ENCODE results near the gene PASK. TPM values are rescaled to one million over a fixed set of nuclear protein-coding genes. Genes with fewer than 3 reads are reported as not detected.

Gene PASK
- total and polyA plus RNA-seq, 8 donors = 0.58 to 56.7 (median 5.9) TPM

- Histone ChIP-seq H3K9me3 (no peaks in the 10 kb centered on the region), H3K4me1 (peaks cover 0 to 19% (median 5%) of the 10 kb centered on the region in 4 donors), H3K27me3 (no peaks in the 10 kb centered on the region), H3K36me3 (peaks cover 0 to 22% (median 15%) of the 10 kb centered on the region in 4 donors), H3K27ac (no peak overlapping the region), H3K4me3 (no peak overlapping the region)
- intact Hi-C loops (cut with DNase I; ENCODE audit: low total_unique reads) = no loop called here
- TF ChIP-seq, protein P1, sequence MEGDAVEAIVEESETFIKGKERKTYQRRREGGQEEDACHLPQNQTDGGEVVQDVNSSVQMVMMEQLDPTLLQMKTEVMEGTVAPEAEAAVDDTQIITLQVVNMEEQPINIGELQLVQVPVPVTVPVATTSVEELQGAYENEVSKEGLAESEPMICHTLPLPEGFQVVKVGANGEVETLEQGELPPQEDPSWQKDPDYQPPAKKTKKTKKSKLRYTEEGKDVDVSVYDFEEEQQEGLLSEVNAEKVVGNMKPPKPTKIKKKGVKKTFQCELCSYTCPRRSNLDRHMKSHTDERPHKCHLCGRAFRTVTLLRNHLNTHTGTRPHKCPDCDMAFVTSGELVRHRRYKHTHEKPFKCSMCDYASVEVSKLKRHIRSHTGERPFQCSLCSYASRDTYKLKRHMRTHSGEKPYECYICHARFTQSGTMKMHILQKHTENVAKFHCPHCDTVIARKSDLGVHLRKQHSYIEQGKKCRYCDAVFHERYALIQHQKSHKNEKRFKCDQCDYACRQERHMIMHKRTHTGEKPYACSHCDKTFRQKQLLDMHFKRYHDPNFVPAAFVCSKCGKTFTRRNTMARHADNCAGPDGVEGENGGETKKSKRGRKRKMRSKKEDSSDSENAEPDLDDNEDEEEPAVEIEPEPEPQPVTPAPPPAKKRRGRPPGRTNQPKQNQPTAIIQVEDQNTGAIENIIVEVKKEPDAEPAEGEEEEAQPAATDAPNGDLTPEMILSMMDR (IDR thresholded peaks at IDR 0.05) = no peak
- no peak for TF ChIP-seq EP300 (IDR thresholded peaks at IDR 0.05)
- no peak for TF ChIP-seq POLR2AphosphoS5 (IDR thresholded peaks at IDR 0.05)
- TF ChIP-seq POLR2A (IDR thresholded peaks at IDR 0.05) = no peak
- 30 to 53% (median 46%) methylated on average over 9 of the region's 9 CpGs for WGBS, 5 donors
- no peak for DNase-seq
These were observed 68.1 kb downstream of the PASK start for GRCh38 chr2:241081190-241081642.

- H3K36me3 ChIP-seq = peaks cover 0 to 22% (median 12%) of the 10 kb centered on the region in 4 donors
- intact Hi-C loops (cut with DNase I; ENCODE audit: low total_unique reads) = no loop called here
- no peak for TF ChIP-seq POLR2A (IDR thresholded peaks at IDR 0.05)
- TF ChIP-seq, protein P1 (IDR thresholded peaks at IDR 0.05) = no peak
- no peak overlapping the region for H3K4me3 ChIP-seq
- no peak overlapping the region for H3K27ac ChIP-seq
- no peaks in the 10 kb centered on the region for H3K27me3 ChIP-seq
- DNase-seq = no peak
- peaks cover 0 to 19% (median 5%) of the 10 kb centered on the region in 4 donors for H3K4me1 ChIP-seq
- 73 to 77% (median 75%) methylated on average over 16 to 18 of the region's 18 CpGs for WGBS, 5 donors
- no peaks in the 10 kb centered on the region for H3K9me3 ChIP-seq
These were observed 68.7 kb downstream of the PASK start for GRCh38 chr2:241080405-241081189.

GRCh38 chr2:241074901-241075540 is 74.3 kb downstream of the PASK start:
- H3K4me3 ChIP-seq = no peak overlapping the region
- H3K4me1 ChIP-seq = peaks cover 0 to 7% (median 2%) of the 10 kb centered on the region in 4 donors
- H3K27me3 ChIP-seq = no peaks in the 10 kb centered on the region
- 93 to 95% (median 95%) methylated on average over 16 of the region's 16 CpGs for WGBS, 5 donors
- no peak overlapping the region for H3K27ac ChIP-seq
- no peak for DNase-seq
- TF ChIP-seq, protein P1 (IDR thresholded peaks at IDR 0.05) = no peak
- TF ChIP-seq POLR2AphosphoS5 (IDR thresholded peaks at IDR 0.05) (no peak), EP300 (IDR thresholded peaks at IDR 0.05) (no peak), POLR2A (IDR thresholded peaks at IDR 0.05) (no peak)
- intact Hi-C loops (cut with DNase I; ENCODE audit: low total_unique reads) = no loop called here
- no peaks in the 10 kb centered on the region for H3K9me3 ChIP-seq
- H3K36me3 ChIP-seq = peaks cover 13 to 67% (median 58%) of the 10 kb centered on the region in 4 donors

DNA sequence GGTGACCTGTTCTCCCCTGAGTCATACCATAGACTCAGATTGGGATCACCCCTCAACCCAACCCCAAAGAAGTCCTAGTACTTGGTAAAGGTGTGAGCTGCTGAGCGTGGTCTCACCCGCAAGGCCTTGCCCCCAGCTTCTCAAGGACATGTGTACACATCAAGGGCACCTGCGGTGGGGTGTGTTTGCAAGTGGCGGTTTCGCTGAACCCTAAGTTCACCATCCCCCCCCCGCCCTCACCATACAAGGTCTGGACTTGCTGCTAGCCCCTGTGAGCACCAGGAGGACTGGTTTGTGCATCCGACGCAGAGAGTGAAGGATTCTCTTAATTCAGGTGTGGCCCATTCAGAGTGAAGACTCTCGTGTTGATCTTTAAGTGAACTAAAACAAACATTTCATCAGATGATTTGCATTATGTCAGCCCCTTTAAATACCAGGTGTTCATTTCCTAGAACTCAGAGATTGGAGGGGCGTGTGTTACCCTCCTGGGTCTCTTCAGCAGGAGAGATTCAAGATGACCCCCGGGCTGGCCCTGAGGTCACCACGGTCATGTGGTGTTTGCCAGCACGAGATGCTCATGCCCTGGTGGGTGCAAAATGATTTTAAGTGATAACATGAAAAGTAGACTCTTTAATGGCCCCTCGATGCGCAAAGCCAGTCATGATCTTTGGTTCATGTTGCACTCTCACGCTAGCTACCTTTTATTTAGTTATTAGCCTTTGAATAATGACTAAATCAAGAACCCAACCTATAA is 75.0 kb downstream of the PASK start:
- DNase-seq = no peak
- 84 to 87% (median 87%) methylated on average over 16 of the region's 16 CpGs for WGBS, 5 donors
- Histone ChIP-seq H3K4me1 (peaks cover 0 to 7% (median 2%) of the 10 kb centered on the region in 4 donors), H3K9me3 (no peaks in the 10 kb centered on the region), H3K4me3 (no peak overlapping the region), H3K27ac (no peak overlapping the region), H3K36me3 (peaks cover 13 to 74% (median 66%) of the 10 kb centered on the region in 4 donors), H3K27me3 (no peaks in the 10 kb centered on the region)
- TF ChIP-seq, protein P1 (IDR thresholded peaks at IDR 0.05) = no peak
- TF ChIP-seq POLR2AphosphoS5 (IDR thresholded peaks at IDR 0.05) (no peak), EP300 (IDR thresholded peaks at IDR 0.05) (no peak), POLR2A (IDR thresholded peaks at IDR 0.05) (no peak)
- intact Hi-C loops (cut with DNase I; ENCODE audit: low total_unique reads) = no loop called here
